Smooth muscle cell (in vitro differentiated cells): Measurements from ENCODE around the gene PSMC4. TPM values are rescaled to one million over a fixed set of nuclear protein-coding genes. Genes with fewer than 3 reads are reported as not detected.

ENCODE experiments used
- DNase-seq: peaks from one replicate; lab custom pipeline; 2025; ENCODE audit not compliant: unreplicated experiment; lab: John Stamatoyannopoulos, UW
- H2AFZ ChIP-seq: fragments of 200-600 bp; sonication (generic); 2 replicates; pipeline ENCODE4 v1.6.0; 2016; ENCODE audit warnings: antibody characterized with exemption, low read depth, mild to moderate bottlenecking
- H3F3A ChIP-seq: fragments of 200-600 bp; sonication (generic); 2 replicates; pipeline ENCODE4 v1.6.0; 2017; ENCODE audit warnings: antibody characterized with exemption, low read depth
- H3K27ac ChIP-seq: fragments of 200-600 bp; sonication (generic); 2 replicates; pipeline ENCODE4 v1.5.1; 2016; ENCODE audit warnings: low read depth, mild to moderate bottlenecking
- H3K27me3 ChIP-seq: fragments of 200-600 bp; sonication (generic); 2 replicates; pipeline ENCODE4 v1.6.1; 2016; ENCODE audit warnings: low read depth, mild to moderate bottlenecking
- H3K36me3 ChIP-seq: fragments of 200-600 bp; sonication (generic); 2 replicates; pipeline ENCODE4 v1.5.1; 2016; ENCODE audit warnings: low read depth
- H3K4me1 ChIP-seq: fragments of 200-600 bp; sonication (generic); 2 replicates; pipeline ENCODE4 v1.5.1; 2016; ENCODE audit warnings: low read depth
- H3K4me2 ChIP-seq: fragments of 200-600 bp; sonication (generic); 2 replicates; pipeline ENCODE4 v1.6.0; 2016; ENCODE audit warnings: mild to moderate bottlenecking
- H3K4me3 ChIP-seq: fragments of 200-600 bp; sonication (generic); 2 replicates; pipeline ENCODE4 v1.5.1; 2016; ENCODE audit warnings: mild to moderate bottlenecking
- H3K79me2 ChIP-seq: fragments of 200-600 bp; sonication (generic); 2 replicates; pipeline ENCODE4 v1.6.0; 2016; ENCODE audit warnings: low read depth, mild to moderate bottlenecking
- H3K9ac ChIP-seq: fragments of 200-600 bp; sonication (generic); 2 replicates; pipeline ENCODE4 v1.6.0; 2016; ENCODE audit warnings: low read depth
- H3K9me3 ChIP-seq: fragments of 200-600 bp; sonication (generic); replicated peaks from 2 replicates; pipeline ENCODE4 v1.5.1; 2016; ENCODE audit warnings: low read depth
- H4K20me1 ChIP-seq: fragments of 200-600 bp; sonication (generic); 2 replicates; pipeline ENCODE4 v1.6.0; 2016; ENCODE audit warnings: low read depth
- CTCF ChIP-seq: fragments of 200-600 bp; sonication (generic); IDR thresholded peaks from 2 replicates; pipeline ENCODE4 v1.5.1; 2017; ENCODE audit warnings: borderline replicate concordance, mild to moderate bottlenecking, antibody characterized with exemption; ENCODE audit not compliant: insufficient read depth, poor library complexity, severe bottlenecking
- WGBS: methylation state at CpG from one replicate; pipeline ENCODE4 v1.1.7; 2016; ENCODE audit warnings: low lambda C conversion rate; 5-methylcytosine and 5-hydroxymethylcytosine counted together
- polyA plus RNA-seq: library from polyadenylated mRNA; unstranded; fragments of >200 nt; fragmentation: Nextera tagmentation; extraction: Ambion mirVana; gene quantifications from 2 replicates; pipeline ENCODE4 v1.2.1, GENCODE V29; 2016
- total RNA-seq: library from RNA; depleted of rRNA; stranded (reverse); fragments of >200 nt; gene quantifications from 2 replicates; pipeline ENCODE4 v1.2.3, GENCODE V29; 2014

The PSMC4 gene
- total and polyA plus RNA-seq, 2 experiments from 2014 or later: 117 to 120 TPM

DNA sequence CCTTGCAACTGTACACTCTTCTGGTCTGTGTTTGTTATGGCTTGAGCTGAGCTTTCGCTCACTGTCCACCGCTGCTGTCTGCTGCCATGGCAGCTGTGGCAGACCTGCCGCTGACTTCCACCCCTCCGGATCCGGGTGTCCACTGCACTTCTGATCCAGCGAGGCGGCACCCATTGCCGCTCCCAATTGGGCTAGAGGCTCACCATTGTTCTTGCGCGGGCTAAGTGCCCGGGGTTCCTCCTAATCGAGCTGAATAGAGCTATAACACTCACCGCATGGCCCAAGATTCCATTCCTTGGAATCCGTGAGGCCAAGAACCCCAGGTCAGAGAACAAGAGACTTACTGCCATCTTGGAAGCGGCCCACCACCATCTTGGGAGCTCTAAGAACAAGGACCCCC is 2.2 kb upstream of the PSMC4 start:
- Histone ChIP-seq H3F3A (no peaks in the 10 kb centered on the region), H3K27ac (no peak overlapping the region), H4K20me1 (peaks cover 3% of the 10 kb centered on the region), H3K79me2 (peaks cover 22% of the 10 kb centered on the region), H3K4me1 (peaks cover 5% of the 10 kb centered on the region), H3K36me3 (no peaks in the 10 kb centered on the region), H3K4me3 (no peak overlapping the region), H3K4me2 (no peak overlapping the region), H3K9me3 (no peaks in the 10 kb centered on the region), H3K27me3 (no peaks in the 10 kb centered on the region), H2AFZ (no peak overlapping the region), H3K9ac (no peak overlapping the region)
- TF ChIP-seq CTCF: no peak
- 97% methylated on average over 15 of the region's 15 CpGs for WGBS
- DNase-seq: no peak

- H3K27ac ChIP-seq: no peak overlapping the region
- 85% methylated on average over 6 of the region's 6 CpGs for WGBS
- H3K79me2 ChIP-seq: peaks cover 25% of the 10 kb centered on the region
- no peaks in the 10 kb centered on the region for H3K9me3 ChIP-seq
- H3K4me1 ChIP-seq: peaks cover 5% of the 10 kb centered on the region
- no peak for TF ChIP-seq CTCF
- H3K4me2 ChIP-seq: no peak overlapping the region
- no peaks in the 10 kb centered on the region for H3K36me3 ChIP-seq
- H2AFZ ChIP-seq: no peak overlapping the region
- no peak for DNase-seq
- H3K4me3 ChIP-seq: no peak overlapping the region
- H3K9ac ChIP-seq: no peak overlapping the region
- no peaks in the 10 kb centered on the region for H3K27me3 ChIP-seq
- H3F3A ChIP-seq: no peaks in the 10 kb centered on the region
- peaks cover 3% of the 10 kb centered on the region for H4K20me1 ChIP-seq
These were observed 1.7 kb upstream of the PSMC4 start for GRCh38 chr19:39969266-39969665.

DNA sequence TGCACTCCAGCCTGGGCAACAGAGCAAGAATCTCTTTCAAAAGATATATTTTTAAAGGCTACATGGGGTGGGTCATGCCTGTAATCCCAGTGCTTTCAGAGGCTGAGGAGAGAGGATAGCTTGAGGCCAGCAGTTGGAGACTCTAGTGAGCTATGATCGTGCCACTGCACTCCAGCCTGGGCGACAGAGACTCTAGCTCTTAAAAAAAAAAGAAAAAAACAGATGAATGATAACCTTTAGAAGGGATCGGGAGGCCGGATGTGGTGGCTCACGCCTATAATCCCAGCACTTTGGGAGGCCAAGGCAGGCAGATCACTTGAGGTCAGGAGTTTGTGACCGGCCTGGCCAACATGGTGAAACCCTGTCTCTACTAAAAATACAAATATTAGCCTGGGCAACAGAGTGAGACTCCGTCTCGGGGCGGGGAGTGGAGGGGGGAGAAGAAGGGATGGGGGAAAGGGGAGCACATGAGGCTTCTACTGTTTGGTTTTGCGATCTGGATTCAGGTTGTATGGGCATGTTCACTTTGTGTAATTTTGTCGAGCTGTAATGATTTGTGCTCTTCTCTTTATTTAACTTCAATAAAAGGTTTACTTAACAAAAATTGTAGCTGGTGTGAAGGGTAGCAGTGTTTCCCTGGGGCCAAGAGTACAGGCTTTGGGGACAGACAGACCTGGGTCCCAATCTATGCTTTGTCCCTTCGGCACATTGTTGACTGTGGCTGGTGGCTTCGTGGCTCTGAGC is 1.1 kb upstream of the PSMC4 start:
- peaks cover 5% of the 10 kb centered on the region for H3K4me1 ChIP-seq
- peak overlapping the region; percentile 85 for H3K4me3 ChIP-seq
- H3F3A ChIP-seq: no peaks in the 10 kb centered on the region
- peak overlapping the region; percentile 64 for H3K9ac ChIP-seq
- H4K20me1 ChIP-seq: peaks cover 3% of the 10 kb centered on the region
- peaks cover 3% of the 10 kb centered on the region for H3K36me3 ChIP-seq
- peaks cover 28% of the 10 kb centered on the region for H3K79me2 ChIP-seq
- no peak for TF ChIP-seq CTCF
- peak overlapping the region; percentile 70 for H2AFZ ChIP-seq
- 80% methylated on average over 13 of the region's 13 CpGs for WGBS
- H3K4me2 ChIP-seq: peak overlapping the region; percentile 83
- H3K9me3 ChIP-seq: no peaks in the 10 kb centered on the region
- no peak for DNase-seq
- H3K27ac ChIP-seq: peak overlapping the region; percentile 74
- H3K27me3 ChIP-seq: no peaks in the 10 kb centered on the region

- 17% methylated on average over 11 of the region's 11 CpGs for WGBS
These were observed 615 bp upstream of the PSMC4 start for GRCh38 chr19:39970425-39970674.

More at GRCh38 chr19:39970425-39970674, 615 bp upstream of the PSMC4 start:
- peaks cover 5% of the 10 kb centered on the region for H3K4me1 ChIP-seq
- H3K9ac ChIP-seq: peak overlapping the region; percentile 64
- DNase-seq: no peak
- TF ChIP-seq CTCF: no peak
- H3K9me3 ChIP-seq: no peaks in the 10 kb centered on the region
- peaks cover 3% of the 10 kb centered on the region for H4K20me1 ChIP-seq
- H3K4me2 ChIP-seq: peak overlapping the region; percentile 83
- peak overlapping the region; percentile 74 for H3K27ac ChIP-seq
- H3K4me3 ChIP-seq: peak overlapping the region; percentile 85
- peaks cover 8% of the 10 kb centered on the region for H3K36me3 ChIP-seq
- H2AFZ ChIP-seq: peak overlapping the region; percentile 70
- no peaks in the 10 kb centered on the region for H3K27me3 ChIP-seq
- H3K79me2 ChIP-seq: peaks cover 30% of the 10 kb centered on the region
- H3F3A ChIP-seq: no peaks in the 10 kb centered on the region
